SJCRH30 (cell line): ENCODE measurements around the gene TMEM175. TPM values are rescaled to one million over a fixed set of nuclear protein-coding genes. Genes with fewer than 3 reads are reported as not detected.

Experiments used
- DNase-seq, 2 experiments: peaks; one replicate each; pipeline ENCODE4 v3.0.0-alpha.2; 2015 to 2020
- H3K27ac ChIP-seq: fragments of 250-450 bp; sonication (Bioruptor Pico); 2 replicates; pipeline ENCODE4 v1.5.1; 2020; ENCODE audit warnings: mild to moderate bottlenecking, moderate library complexity
- H3K27me3 ChIP-seq: fragments of 250-450 bp; sonication (Bioruptor Pico); 2 replicates; pipeline ENCODE4 v1.5.1; 2020; ENCODE audit warnings: mild to moderate bottlenecking, moderate library complexity
- H3K36me3 ChIP-seq: fragments of 250-450 bp; sonication (Bioruptor Pico); 2 replicates; pipeline ENCODE4 v1.5.1; 2020; ENCODE audit warnings: mild to moderate bottlenecking, moderate library complexity
- H3K4me1 ChIP-seq: fragments of 250-450 bp; sonication (Bioruptor Pico); 2 replicates; pipeline ENCODE4 v1.5.1; 2020; ENCODE audit warnings: mild to moderate bottlenecking, moderate library complexity
- H3K4me3 ChIP-seq: fragments of 250-450 bp; sonication (Bioruptor Pico); 2 replicates; pipeline ENCODE4 v1.5.1; 2020; ENCODE audit warnings: mild to moderate bottlenecking, moderate library complexity
- H3K9me3 ChIP-seq: fragments of 250-450 bp; sonication (Bioruptor Pico); replicated peaks from 2 replicates; pipeline ENCODE4 v1.5.1; 2020; ENCODE audit warnings: mild to moderate bottlenecking, moderate library complexity
- total RNA-seq: library from RNA; depleted of rRNA; stranded (reverse); fragments of >200 nt; shearing (Covaris generic); gene quantifications from 2 replicates; pipeline ENCODE4 v1.2.3, GENCODE V29; 2014

Gene TMEM175
- total RNA-seq, 1 experiment from 2014 or later: 6.8 TPM

- Histone ChIP-seq H3K4me1 (no peaks in the 10 kb centered on the region), H3K27me3 (no peaks in the 10 kb centered on the region), H3K27ac (no peak overlapping the region), H3K4me3 (no peak overlapping the region), H3K36me3 (no peaks in the 10 kb centered on the region), H3K9me3 (no peaks in the 10 kb centered on the region)
- DNase-seq: no peak
Observed at GRCh38 chr4:952881-953573, 20.8 kb downstream of the TMEM175 start.

- H3K9me3 ChIP-seq: no peaks in the 10 kb centered on the region
- H3K27ac ChIP-seq: no peak overlapping the region
- H3K27me3 ChIP-seq: no peaks in the 10 kb centered on the region
- H3K36me3 ChIP-seq: no peaks in the 10 kb centered on the region
- no peak for DNase-seq
- H3K4me1 ChIP-seq: 0 out of 2 replicates have a peak, but pooled peaks cover under 1% of the 10 kb centered on the region
- no peak overlapping the region for H3K4me3 ChIP-seq
Observed at GRCh38 chr4:953574-953915, 21.3 kb downstream of the TMEM175 start.

- Histone ChIP-seq H3K36me3 (no peaks in the 10 kb centered on the region), H3K27me3 (no peaks in the 10 kb centered on the region), H3K4me1 (peaks cover 5% of the 10 kb centered on the region; the same call in 1 of the 2 replicates), H3K4me3 (no peak overlapping the region), H3K27ac (no peak overlapping the region), H3K9me3 (no peaks in the 10 kb centered on the region)
- DNase-seq: no peak
Observed at GRCh38 chr4:954211-955020, 22.2 kb downstream of the TMEM175 start.

GRCh38 chr4:955161-955921 lies 23.1 kb downstream of the TMEM175 start:
- Histone ChIP-seq H3K27ac (no peak overlapping the region), H3K4me1 (peaks cover 5% of the 10 kb centered on the region; the same call in 1 of the 2 replicates), H3K4me3 (no peak overlapping the region), H3K36me3 (no peaks in the 10 kb centered on the region), H3K27me3 (no peaks in the 10 kb centered on the region), H3K9me3 (no peaks in the 10 kb centered on the region)
- DNase-seq: no peak

- Histone ChIP-seq H3K9me3 (no peaks in the 10 kb centered on the region), H3K27ac (no peak overlapping the region), H3K36me3 (no peaks in the 10 kb centered on the region), H3K4me1 (peaks cover 5% of the 10 kb centered on the region; the same call in 1 of the 2 replicates), H3K4me3 (no peak overlapping the region), H3K27me3 (no peaks in the 10 kb centered on the region)
- DNase-seq: no peak
Observed at GRCh38 chr4:955931-956381, 23.7 kb downstream of the TMEM175 start.

- Histone ChIP-seq H3K9me3 (no peaks in the 10 kb centered on the region), H3K36me3 (no peaks in the 10 kb centered on the region), H3K27me3 (no peaks in the 10 kb centered on the region), H3K4me1 (peaks cover 5% of the 10 kb centered on the region; the same call in 1 of the 2 replicates), H3K27ac (no peak overlapping the region), H3K4me3 (no peak overlapping the region)
- no peak for DNase-seq
Observed at GRCh38 chr4:956531-957230, 24.4 kb downstream of the TMEM175 start.

- no peak for DNase-seq
Observed at GRCh38 chr4:957231-957580, 24.9 kb downstream of the TMEM175 start.

GRCh38 chr4:957581-958313 lies 25.5 kb downstream of the TMEM175 start:
- H3K9me3 ChIP-seq: no peaks in the 10 kb centered on the region
- H3K4me1 ChIP-seq: peaks cover 5% of the 10 kb centered on the region; the same call in 1 of the 2 replicates
- no peak overlapping the region for H3K4me3 ChIP-seq
- no peaks in the 10 kb centered on the region for H3K36me3 ChIP-seq
- no peak for DNase-seq
- H3K27ac ChIP-seq: no peak overlapping the region
- H3K27me3 ChIP-seq: no peaks in the 10 kb centered on the region

More at GRCh38 chr4:957231-957580, 24.9 kb downstream of the TMEM175 start:
- H3K27ac ChIP-seq: no peak overlapping the region
- no peaks in the 10 kb centered on the region for H3K9me3 ChIP-seq
- no peaks in the 10 kb centered on the region for H3K36me3 ChIP-seq
- no peaks in the 10 kb centered on the region for H3K27me3 ChIP-seq
- peaks cover 5% of the 10 kb centered on the region; the same call in 1 of the 2 replicates for H3K4me1 ChIP-seq
- H3K4me3 ChIP-seq: no peak overlapping the region

GRCh38 chr4:958314-958665 lies 26.0 kb downstream of the TMEM175 start:
- H3K9me3 ChIP-seq: no peaks in the 10 kb centered on the region
- H3K4me3 ChIP-seq: no peak overlapping the region
- peaks cover 5% of the 10 kb centered on the region; the same call in 1 of the 2 replicates for H3K4me1 ChIP-seq

GRCh38 chr4:958696-959337 lies 26.6 kb downstream of the TMEM175 start:
- Histone ChIP-seq H3K27ac (peak overlapping the region; percentile 12; the same call in 1 of the 2 replicates), H3K36me3 (no peaks in the 10 kb centered on the region), H3K4me1 (peaks cover 5% of the 10 kb centered on the region; the same call in 1 of the 2 replicates), H3K9me3 (no peaks in the 10 kb centered on the region), H3K4me3 (no peak overlapping the region), H3K27me3 (no peaks in the 10 kb centered on the region)
- peak; percentile 67 to 68 for DNase-seq

More at GRCh38 chr4:958314-958665, 26.0 kb downstream of the TMEM175 start:
- no peaks in the 10 kb centered on the region for H3K36me3 ChIP-seq
- no peak overlapping the region; the same call in 1 of the 2 replicates for H3K27ac ChIP-seq
- no peaks in the 10 kb centered on the region for H3K27me3 ChIP-seq
- no peak for DNase-seq

- H3K4me3 ChIP-seq: no peak overlapping the region
- DNase-seq: no peak
- peaks cover 5% of the 10 kb centered on the region; the same call in 1 of the 2 replicates for H3K4me1 ChIP-seq
Observed at GRCh38 chr4:959338-960139, 27.3 kb downstream of the TMEM175 start.

GRCh38 chr4:960140-960635 lies 27.9 kb downstream of the TMEM175 start:
- Histone ChIP-seq H3K27me3 (no peaks in the 10 kb centered on the region), H3K9me3 (no peaks in the 10 kb centered on the region), H3K27ac (no peak overlapping the region), H3K36me3 (no peaks in the 10 kb centered on the region), H3K4me1 (peaks cover 5% of the 10 kb centered on the region; the same call in 1 of the 2 replicates), H3K4me3 (no peak overlapping the region)
- no peak for DNase-seq

More at GRCh38 chr4:959338-960139, 27.3 kb downstream of the TMEM175 start:
- H3K36me3 ChIP-seq: no peaks in the 10 kb centered on the region
- H3K27me3 ChIP-seq: no peaks in the 10 kb centered on the region
- no peaks in the 10 kb centered on the region for H3K9me3 ChIP-seq
- no peak overlapping the region for H3K27ac ChIP-seq
